Thyroid gland (tissue), 4 donors: ENCODE measurements around the gene GNAI1. TPM values are rescaled to one million over a fixed set of nuclear protein-coding genes. Genes with fewer than 3 reads are reported as not detected.

Experiments used
- DNase-seq, 2 donors: peaks; one replicate each; pipeline ENCODE4 v3.0.0-alpha.2; 2019
- H3K27ac ChIP-seq, 3 donors: fragments of 200-600 bp; sonication (generic); 1 replicate in 2 of 3; 2 replicates in 1 of 3; pipeline ENCODE4 v1.5.1; 2016 to 2019; ENCODE audit warnings: mild to moderate bottlenecking in 1 of 3, moderate library complexity in 1 of 3
- H3K27me3 ChIP-seq: fragments of 200-600 bp; sonication (generic); one replicate; pipeline ENCODE4 v1.5.1; 2019
- H3K36me3 ChIP-seq, 2 donors: fragments of 200-600 bp; sonication (generic); one replicate each; pipeline ENCODE4 v1.5.1; 2016 to 2019
- H3K4me1 ChIP-seq, 2 donors: fragments of 200-600 bp; sonication (generic); one replicate each; pipeline ENCODE4 v1.5.1; 2017 to 2019
- H3K4me3 ChIP-seq, 3 donors: fragments of 200-600 bp; sonication (generic); replicated peaks in 1 of 3; 1 replicate in 2 of 3; 2 replicates in 1 of 3; pipeline ENCODE4 v1.5.1; 2016; ENCODE audit warnings: mild to moderate bottlenecking in 1 of 3
- H3K9me3 ChIP-seq: fragments of 200-600 bp; sonication (generic); one replicate; pipeline ENCODE4 v1.5.1; 2017
- POLR2A ChIP-seq, 2 donors: fragments of 450-650 bp; IDR thresholded peaks; one replicate each; pipeline ENCODE4 v1.6.1; 2017; ENCODE audit warnings: antibody characterized with exemption in 2 of 2, mild to moderate bottlenecking in 2 of 2, moderate library complexity in 1 of 2
- WGBS, 2 donors: methylation state at CpG; one replicate each; pipeline ENCODE4 v1.1.5; 2017; 5-methylcytosine and 5-hydroxymethylcytosine counted together
- intact Hi-C: fragments of 100-400 bp; cut with DNase I; formaldehyde crosslinking; loops from one replicate; pipeline ENCODE4 v1.15.1; 2023
- total RNA-seq, 4 donors: library from RNA; depleted of rRNA; stranded (reverse); fragments of >200 nt; gene quantifications; one replicate each; pipeline ENCODE4 v1.2.3, GENCODE V29; 2016
- TF ChIP-seq, protein P1 (sequence below), 6 experiments: fragments of 200-600 bp in 3 of 6; fragments of 450-650 bp in 3 of 6; sonication (generic) in 3 of 6; IDR thresholded peaks; one replicate each; pipeline ENCODE4 v1.5.1; 2016 to 2019; ENCODE audit warnings: antibody characterized with exemption in 6 of 6, mild to moderate bottlenecking in 2 of 6, inconsistent platforms in 1 of 6, moderate library complexity in 1 of 6

GNAI1 gene
- total RNA-seq, 4 donors from 2014 or later, result 32.1 to 52.7 (median 47.4) TPM

DNA sequence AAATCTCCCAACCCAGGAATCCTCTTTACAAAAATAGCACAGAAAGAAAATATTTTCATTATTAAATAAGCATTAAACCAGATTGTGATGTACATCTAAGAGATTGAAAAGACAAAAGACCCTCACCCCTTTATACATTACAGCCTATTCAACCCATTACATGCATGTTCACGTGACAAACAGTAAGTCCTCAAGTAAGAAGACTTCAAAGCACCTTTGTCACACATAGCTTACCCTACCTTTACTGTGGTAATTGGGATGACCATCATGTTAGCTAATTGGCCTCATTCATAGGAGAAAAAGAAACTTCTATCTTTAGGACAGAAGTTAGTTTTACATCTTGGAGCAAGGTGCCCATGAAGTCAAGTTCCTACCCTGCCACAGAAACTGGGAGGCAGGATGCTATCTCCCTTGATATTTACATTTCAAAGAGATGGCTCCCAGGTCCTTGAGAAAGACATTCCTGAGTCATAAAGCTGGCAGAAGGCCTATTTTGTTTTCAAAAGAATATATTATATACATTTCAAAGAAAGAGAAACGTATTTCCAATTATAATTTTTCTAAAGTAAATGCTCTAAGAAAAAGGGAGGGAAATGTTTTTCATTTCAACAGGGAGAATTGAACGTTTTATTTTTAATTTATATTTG is 48.1 kb downstream of the GNAI1 start:
- intact Hi-C loops, result no loop called here
- Histone ChIP-seq H3K36me3 (no peaks in the 10 kb centered on the region), H3K4me3 (no peak overlapping the region), H3K9me3 (no peaks in the 10 kb centered on the region), H3K27me3 (no peaks in the 10 kb centered on the region), H3K27ac (no peak overlapping the region), H3K4me1 (peaks cover 0 to 22% of the 10 kb centered on the region in 2 donors)
- DNase-seq, result no peak
- 76 to 80% methylated on average over 3 of the region's 3 CpGs for WGBS, 2 donors
- no peak for TF ChIP-seq POLR2A (IDR thresholded peaks at IDR 0.05)
- TF ChIP-seq, protein P1, sequence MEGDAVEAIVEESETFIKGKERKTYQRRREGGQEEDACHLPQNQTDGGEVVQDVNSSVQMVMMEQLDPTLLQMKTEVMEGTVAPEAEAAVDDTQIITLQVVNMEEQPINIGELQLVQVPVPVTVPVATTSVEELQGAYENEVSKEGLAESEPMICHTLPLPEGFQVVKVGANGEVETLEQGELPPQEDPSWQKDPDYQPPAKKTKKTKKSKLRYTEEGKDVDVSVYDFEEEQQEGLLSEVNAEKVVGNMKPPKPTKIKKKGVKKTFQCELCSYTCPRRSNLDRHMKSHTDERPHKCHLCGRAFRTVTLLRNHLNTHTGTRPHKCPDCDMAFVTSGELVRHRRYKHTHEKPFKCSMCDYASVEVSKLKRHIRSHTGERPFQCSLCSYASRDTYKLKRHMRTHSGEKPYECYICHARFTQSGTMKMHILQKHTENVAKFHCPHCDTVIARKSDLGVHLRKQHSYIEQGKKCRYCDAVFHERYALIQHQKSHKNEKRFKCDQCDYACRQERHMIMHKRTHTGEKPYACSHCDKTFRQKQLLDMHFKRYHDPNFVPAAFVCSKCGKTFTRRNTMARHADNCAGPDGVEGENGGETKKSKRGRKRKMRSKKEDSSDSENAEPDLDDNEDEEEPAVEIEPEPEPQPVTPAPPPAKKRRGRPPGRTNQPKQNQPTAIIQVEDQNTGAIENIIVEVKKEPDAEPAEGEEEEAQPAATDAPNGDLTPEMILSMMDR (IDR thresholded peaks at IDR 0.05), result no peak

DNA sequence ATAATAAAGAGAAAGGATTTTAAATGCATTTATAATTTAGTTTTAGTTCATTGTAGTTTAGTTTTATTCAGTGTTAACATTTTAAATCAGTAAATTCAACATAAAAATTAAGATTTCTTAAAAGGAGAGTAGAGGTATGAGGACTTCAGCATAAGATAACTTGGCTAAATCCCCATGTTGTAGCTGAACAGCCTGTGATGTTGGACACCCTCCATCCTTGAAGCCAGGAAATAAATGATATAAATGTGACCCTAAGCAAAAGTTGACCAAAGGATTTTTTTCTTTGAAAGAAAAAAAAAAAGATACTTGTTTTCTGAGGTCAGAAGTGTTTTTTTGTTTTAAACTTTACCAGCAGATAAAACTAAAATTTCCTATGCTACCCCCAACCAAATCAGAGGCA is 48.7 kb downstream of the GNAI1 start:
- no peak overlapping the region for H3K27ac ChIP-seq

DNA sequence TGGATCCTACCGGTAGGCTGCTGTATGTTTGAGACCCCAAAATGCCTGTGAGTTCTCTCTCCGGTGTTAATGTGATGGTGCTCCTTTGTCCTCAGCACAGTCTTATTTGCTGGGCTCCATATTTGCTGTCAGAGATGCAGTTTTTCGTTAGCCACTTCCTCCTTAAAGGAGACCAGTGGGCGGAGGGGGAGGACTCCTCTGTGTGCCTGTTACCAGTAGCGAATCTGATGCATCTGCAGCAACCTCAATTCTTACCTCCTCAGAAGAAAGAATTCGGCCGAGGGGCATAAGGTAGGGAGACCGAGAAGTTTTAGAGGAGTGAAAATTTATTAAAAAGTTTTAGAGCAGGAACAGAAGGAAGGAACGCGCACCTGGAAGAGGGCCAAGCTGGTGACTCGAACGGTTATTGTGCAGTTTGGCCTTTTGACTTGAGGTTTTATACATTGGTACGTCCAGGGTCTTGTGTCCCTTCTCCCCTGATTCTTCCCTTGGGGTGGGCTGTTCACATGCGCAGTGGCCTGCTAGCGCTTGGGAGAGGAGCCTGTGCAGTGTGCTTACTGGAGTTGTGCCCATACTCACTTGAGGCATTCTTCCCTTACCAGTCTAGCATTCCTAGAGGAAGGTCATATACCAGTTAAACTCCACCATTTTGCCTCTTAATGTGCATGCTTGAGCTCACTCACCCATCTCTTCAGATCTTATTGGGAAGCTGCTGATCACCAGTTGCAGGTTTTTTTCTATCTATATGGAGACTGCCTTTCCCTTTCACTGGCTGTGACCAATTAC is 49.5 kb downstream of the GNAI1 start:
- TF ChIP-seq, protein P1 (IDR thresholded peaks at IDR 0.05), result no peak
- Histone ChIP-seq H3K4me3 (no peak overlapping the region), H3K4me1 (peaks cover 0 to 31% of the 10 kb centered on the region in 2 donors), H3K36me3 (no peaks in the 10 kb centered on the region), H3K27ac (no peak overlapping the region), H3K9me3 (no peaks in the 10 kb centered on the region), H3K27me3 (no peaks in the 10 kb centered on the region)
- WGBS, 2 donors, result 90 to 91% methylated on average over 15 of the region's 15 CpGs
- intact Hi-C loops, result no loop called here
- DNase-seq, result no peak

More for the DNA sequence above, 48.7 kb downstream of the GNAI1 start:
- intact Hi-C loops, result no loop called here
- H3K27me3 ChIP-seq, result no peaks in the 10 kb centered on the region
- no peaks in the 10 kb centered on the region for H3K36me3 ChIP-seq
- no peak overlapping the region for H3K4me3 ChIP-seq
- TF ChIP-seq, protein P1 (IDR thresholded peaks at IDR 0.05), result no peak
- no peak for TF ChIP-seq POLR2A (IDR thresholded peaks at IDR 0.05)
- no peak for DNase-seq
- no peaks in the 10 kb centered on the region for H3K9me3 ChIP-seq
- H3K4me1 ChIP-seq, result peaks cover 0 to 28% of the 10 kb centered on the region in 2 donors

DNA sequence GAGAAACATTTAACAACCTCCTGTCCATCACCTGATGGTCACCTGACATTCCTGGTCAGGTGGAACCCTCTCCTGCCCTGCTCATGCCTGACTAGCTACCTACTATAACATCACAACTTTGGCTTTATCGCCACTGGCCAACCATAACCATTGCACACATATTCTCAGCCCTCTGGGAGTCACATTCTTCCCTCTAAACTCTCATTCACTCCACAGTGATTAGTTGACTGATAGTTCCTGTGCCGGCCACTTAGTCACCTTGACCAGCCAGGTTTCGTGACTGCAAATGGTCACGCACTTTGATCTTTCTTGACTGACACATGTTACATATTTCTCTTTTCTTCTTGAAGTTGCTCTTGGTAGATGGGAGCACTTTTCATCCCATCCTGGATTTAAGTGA is 50.1 kb downstream of the GNAI1 start:
- H3K4me3 ChIP-seq, result no peak overlapping the region
- H3K27me3 ChIP-seq, result no peaks in the 10 kb centered on the region
- DNase-seq, result no peak
- H3K27ac ChIP-seq, result no peak overlapping the region
- H3K9me3 ChIP-seq, result no peaks in the 10 kb centered on the region
- 71 to 73% methylated on average over 4 of the region's 4 CpGs for WGBS, 2 donors
- no peaks in the 10 kb centered on the region for H3K36me3 ChIP-seq
- TF ChIP-seq, protein P1 (IDR thresholded peaks at IDR 0.05), result no peak
- no peak for TF ChIP-seq POLR2A (IDR thresholded peaks at IDR 0.05)
- H3K4me1 ChIP-seq, result peaks cover 0 to 35% of the 10 kb centered on the region in 2 donors
- intact Hi-C loops, result no loop called here

DNA sequence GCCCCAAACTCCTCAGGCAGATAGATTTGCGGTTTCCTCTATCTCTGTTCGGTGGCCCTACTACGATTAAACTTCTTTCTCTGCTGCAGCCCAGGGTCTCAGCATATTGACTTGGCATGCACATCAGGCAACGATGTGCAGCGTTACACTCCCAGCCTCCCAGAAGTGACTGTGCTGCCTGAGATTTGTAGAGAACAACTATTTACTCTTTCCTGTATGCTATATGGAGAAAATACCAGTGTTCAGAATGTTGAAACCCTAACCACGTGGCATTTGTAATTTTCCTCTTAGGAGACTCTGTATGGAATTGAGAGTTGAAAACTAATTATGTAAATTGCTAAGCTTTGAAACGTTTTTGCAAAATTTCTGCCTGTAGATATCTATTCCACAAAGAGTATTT is 50.9 kb downstream of the GNAI1 start:
- no peak overlapping the region for H3K4me3 ChIP-seq
- H3K9me3 ChIP-seq, result no peaks in the 10 kb centered on the region
- 86% methylated on average over 7 of the region's 7 CpGs for WGBS, 2 donors
- H3K27me3 ChIP-seq, result no peaks in the 10 kb centered on the region
- intact Hi-C loops, result no loop called here
- no peaks in the 10 kb centered on the region for H3K36me3 ChIP-seq
- DNase-seq, result no peak
- peaks cover 0 to 30% of the 10 kb centered on the region in 2 donors for H3K4me1 ChIP-seq
- no peak overlapping the region for H3K27ac ChIP-seq
- TF ChIP-seq, protein P1 (IDR thresholded peaks at IDR 0.05), result no peak
- no peak for TF ChIP-seq POLR2A (IDR thresholded peaks at IDR 0.05)
